HEK293T (cell line): Measurements from ENCODE around the gene SLC5A10.

Source experiments
- BHLHE40 ChIP-seq: fragments of 450-650 bp; IDR thresholded peaks from 2 replicates; pipeline ENCODE4 v1.6.1; 2016; ENCODE audit warnings: mild to moderate bottlenecking, moderate library complexity, borderline replicate concordance
- PKNOX1 ChIP-seq: fragments of 450-650 bp; IDR thresholded peaks from 2 replicates; pipeline ENCODE4 v1.6.1; 2016
- SP1 ChIP-seq: fragments of 450-650 bp; IDR thresholded peaks from 2 replicates; pipeline ENCODE4 v1.6.1; 2017
- SUZ12 ChIP-seq: fragments of 450-650 bp; IDR thresholded peaks from 2 replicates; pipeline ENCODE4 v1.6.1; 2016; ENCODE audit warnings: mild to moderate bottlenecking

DNA sequence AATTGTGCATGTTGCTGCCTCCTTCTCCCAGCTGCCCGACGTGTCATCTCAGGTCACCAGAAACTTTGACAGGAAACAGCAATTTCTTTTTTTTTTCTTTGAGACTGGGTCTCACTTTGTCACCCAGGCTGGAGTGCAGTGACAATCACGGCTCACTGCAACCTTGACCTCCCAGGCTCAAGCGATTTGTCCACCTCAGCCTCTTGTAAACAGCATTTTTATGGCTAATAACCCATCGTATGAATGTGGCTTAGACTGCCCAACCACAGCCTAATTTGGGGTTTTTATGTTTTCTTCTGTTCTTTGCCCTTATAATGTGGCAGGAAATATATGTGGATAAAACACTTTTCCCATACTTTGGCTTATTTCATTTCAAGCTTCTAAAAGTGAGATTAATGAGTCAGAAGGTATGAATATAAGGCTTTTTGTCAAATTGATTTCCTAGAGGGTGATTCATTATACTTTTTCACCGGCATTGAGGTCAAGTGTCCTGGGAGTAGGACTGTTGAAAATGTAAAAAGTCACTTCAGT, 31.0 kb upstream of the SLC5A10 start:
- no peak for TF ChIP-seq PKNOX1
- no peak for TF ChIP-seq SUZ12
- TF ChIP-seq SP1, result no peak
- TF ChIP-seq BHLHE40, result no peak
